T-helper 22 cell (primary cell): ENCODE data around the gene ABLIM2.

ENCODE experiments used
- DNase-seq: peaks from one replicate; pipeline ENCODE4 v3.0.0-alpha.2; 2020; ENCODE audit warnings: low read depth

ABLIM2 gene

DNA sequence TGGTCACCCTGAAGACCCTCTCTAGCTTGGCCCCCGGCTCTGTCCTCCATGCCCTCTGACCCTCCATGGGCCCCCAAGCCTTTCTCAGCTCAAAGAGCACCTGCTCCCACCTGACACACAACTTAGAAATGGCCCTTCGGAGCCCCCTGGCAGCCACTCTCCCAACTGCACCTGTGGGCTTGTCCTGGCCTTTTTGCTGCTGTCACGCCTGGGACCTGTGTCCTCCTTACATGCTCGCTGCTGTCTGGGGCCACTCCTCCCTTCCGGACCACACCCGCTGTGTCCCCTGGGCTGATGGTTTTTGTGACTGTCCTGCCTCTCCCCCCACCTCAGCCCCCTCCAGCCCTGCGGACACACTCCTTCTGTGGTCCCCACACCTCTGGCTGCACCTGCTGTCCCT lies 112.7 kb downstream of the ABLIM2 start:
- DNase-seq, result no peak

DNA sequence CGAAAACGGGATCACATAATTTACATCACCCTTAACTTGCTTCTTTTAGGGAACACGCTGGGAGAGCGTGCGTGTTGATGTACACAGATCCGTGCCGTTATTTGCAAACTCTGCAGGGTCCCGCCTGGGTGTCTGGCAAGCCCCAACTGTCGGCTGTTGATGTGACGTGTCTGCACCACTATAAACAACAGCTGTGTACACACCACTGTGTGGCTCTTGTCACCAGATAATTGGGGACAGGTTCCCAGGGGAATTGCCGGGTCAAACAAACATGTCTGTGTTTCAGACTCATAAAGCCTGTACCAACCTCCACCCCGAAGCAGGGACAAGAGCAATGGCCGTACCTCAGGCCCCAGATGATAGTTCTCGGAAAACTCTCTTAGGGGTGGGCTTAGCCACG lies 113.9 kb downstream of the ABLIM2 start:
- no peak for DNase-seq

DNA sequence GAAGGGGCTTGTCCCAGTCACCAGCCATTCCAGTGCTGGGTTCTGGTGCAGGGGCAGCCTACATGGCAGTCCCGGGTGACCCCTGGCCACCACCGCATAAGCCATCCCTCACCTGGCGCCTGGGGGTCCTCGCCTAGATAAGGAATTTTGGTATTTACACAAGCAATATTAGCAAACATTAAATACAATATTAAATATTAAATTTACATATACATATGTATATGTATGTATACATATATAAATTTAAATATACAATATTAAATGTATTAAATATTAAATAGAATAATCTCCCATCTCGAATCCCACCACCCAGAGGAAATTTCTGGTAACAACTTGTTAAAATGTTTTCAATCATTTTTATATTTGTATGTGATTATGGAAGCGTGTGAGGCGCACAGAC lies 114.4 kb downstream of the ABLIM2 start:
- DNase-seq, result no peak

DNA sequence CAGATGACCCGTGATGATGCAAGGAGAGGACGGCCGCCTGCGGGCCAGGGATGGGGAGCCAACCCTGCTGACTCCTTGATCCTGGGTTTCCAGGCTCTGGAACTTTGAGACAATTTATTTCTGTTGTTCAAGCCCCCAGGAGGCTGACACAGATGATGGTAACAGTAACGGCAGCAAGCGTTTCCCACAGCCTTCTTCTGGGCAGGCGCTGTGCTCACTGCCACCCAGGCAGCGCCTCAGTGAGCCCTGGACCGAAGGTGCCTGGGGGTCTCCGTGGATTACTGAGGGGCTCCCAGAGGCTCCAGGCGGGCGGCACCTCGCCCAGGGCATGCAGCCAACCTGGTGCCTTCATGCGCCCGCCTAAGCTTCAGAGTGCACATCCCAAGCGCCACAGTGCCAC lies 115.0 kb downstream of the ABLIM2 start:
- no peak for DNase-seq

DNA sequence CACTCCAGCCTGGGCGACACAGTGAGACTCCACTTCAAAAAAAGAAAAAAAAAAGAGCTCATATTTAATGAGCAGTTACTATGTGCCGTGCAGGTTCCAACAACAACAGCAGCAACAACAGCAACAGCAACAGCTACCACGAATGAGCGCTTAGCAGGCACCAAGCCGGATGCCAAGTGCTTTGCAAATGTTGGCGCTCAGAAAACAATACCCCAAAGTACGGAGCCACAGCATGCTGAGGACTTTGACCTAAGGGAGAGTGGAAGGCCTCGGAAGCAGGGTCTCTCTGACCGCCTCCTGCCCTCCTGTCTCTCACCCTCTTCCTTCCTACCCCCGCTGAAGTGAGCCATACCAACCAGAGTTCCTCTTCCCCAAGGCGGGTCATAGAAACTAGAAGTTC lies 116.7 kb downstream of the ABLIM2 start:
- no peak for DNase-seq

DNA sequence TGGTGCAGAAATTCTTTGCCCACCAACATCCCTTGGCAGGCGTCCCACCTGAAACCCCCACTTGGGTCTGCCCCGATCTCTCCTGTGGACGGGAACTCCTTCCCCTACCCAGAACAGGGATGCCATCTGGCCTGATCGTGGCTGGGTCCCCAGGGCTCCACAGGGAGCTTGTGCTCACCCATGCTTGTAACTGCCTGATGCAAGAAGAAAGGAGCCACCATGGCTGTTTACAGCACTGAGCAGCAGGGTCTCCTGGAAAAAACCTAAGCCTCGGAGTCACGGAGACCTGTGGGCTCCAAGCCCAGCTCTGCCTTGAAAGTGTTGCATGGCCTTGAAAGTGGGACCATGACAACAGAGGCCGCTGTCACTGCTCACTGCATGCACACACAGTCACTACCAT lies 117.4 kb downstream of the ABLIM2 start:
- DNase-seq, result no peak

DNA sequence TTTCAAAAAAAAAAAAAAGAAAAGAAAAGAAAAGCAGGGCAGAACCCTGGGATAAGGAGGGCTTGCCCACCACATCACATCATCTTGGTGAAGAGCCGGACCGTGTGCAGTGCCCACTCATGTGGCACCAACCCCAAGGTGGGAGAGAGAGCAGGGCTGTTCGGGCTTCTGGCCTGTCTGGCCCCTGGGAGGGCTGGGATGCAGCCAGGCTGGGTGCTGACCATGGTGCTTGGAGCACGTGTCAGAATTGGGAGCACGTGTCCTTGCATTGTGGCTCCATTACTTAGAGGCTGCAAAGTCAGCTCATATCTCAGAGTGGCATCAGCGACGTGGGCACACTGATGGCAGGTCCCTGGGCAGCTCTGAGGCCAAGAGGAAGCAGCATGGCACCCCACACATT lies 118.0 kb downstream of the ABLIM2 start:
- DNase-seq, result no peak

DNA sequence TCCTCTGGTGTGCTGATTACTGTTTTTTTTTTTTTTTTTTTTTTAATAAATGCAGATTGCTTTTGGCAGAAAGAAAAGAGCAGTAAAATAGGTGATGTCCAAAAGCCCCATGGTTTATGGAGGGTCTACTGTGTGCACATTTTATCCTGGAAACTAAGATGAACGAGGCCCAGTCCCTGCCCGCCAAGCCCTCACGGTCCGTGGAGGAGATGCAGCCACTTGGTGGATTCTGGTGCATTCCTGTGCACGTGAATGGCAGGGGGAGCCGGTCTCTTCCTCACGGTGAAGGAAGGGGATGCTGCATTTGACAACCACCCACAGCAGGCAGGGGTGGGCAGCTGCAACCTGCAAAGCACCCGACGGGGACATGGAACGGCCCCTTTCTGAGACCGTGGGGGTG lies 118.8 kb downstream of the ABLIM2 start:
- DNase-seq, result no peak

DNA sequence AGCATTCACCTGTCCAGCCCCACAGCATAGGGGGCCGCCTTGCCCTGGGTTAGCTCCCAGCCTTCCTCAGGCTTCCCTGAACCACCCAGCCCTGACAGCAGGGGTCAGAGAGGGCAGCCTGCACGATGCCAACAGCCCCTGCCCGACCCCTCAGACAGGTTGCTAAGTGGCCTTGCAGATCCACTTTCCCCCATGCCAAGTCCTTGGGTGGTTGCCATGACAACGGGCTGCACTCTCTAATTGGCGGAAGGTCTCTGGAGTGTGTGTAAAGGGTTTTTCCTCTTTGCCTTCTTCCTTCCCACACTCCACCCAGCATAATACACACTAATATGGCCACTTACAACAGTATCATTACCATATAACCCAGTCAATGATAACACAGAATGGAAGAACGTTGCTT lies 119.3 kb downstream of the ABLIM2 start:
- no peak for DNase-seq

DNA sequence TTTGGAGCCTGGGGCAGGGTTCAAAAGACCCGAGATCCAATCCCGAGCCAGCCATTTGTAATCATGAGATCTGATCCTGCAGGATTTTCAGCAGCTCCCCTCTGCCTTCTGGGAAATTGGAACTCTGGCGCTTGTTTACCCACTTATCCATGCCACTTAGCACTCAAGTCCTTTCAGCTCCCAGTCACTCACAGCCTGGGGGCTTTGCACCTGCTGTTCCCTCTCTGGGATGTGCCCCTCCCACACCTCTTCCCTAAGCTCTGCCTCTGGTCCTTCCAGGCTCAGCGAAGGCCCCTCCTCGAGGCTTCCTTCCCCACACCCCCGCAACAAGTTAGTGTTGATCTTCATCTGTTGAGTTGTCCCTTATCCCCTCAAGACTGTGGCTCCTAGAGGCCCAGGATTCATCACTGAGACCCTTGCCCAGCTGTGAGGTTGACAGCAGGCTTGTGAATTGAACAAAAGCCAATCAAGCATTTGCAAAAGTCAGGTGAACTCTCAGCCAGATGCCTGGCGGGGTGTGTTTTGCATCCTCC lies 119.8 kb downstream of the ABLIM2 start:
- DNase-seq, result no peak

DNA sequence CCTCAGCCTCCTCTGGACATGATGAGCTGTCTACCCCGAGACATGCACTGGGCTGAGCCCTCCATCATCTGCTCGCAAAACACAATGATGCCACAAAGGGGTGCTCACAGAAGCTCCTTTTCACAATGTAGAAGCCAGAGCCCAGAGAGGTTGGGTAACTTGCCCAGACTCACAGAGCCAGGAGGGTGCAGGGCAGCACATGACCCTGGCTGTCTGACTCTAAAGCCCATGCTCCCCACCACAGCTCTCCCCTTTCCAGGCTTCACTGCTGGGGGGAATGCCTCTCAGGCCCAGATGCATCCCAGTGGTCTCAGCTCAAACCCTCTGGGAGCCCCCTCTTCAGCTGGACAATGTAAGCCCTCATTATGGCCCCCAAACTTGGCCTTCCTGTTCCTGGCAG lies 120.5 kb downstream of the ABLIM2 start:
- no peak for DNase-seq

DNA sequence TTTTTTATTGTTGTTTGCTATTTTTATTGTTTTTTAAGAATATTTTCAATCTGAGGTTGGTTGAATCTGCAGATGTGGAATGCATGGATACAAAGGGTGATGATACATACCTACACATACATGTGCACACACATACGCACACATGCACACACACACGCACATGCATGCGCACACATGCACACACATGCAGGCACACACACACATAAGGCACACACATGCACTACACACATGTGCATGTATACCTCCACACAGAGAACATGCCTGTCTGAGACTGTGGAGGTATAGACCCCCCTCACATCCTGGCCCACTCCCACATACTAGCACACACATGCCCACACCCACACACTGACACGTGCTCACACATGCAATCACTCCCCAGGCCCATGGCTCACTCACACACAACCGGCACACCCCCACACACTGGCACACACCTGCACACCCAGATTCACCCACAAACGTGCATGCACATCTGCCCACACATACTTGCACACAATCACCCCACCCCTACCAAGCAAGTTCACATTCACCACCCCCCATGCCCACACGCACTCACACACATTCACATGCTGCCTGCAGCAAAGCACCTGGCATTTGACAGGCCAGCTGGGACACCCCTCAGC lies 121.4 kb downstream of the ABLIM2 start:
- no peak for DNase-seq

DNA sequence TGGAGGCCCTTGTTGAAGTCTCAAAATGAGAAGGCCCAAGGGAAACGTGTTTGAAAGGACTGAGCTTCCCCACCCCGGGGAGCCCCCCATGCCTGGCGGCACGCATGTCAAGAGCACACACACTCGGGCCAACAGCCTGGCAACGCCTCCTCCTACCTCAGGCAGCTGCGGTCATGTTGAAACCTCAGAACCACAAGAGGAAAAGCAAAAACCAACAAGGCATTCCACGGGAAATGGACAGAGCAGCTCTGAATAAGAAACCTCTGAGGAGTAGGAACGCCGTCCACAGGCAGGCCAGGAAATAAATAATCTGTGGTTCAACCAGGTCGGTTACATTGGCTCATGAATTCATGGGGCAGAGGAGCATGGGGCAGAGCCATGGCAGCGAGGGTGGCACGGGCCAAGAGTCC lies 123.2 kb downstream of the ABLIM2 start:
- DNase-seq, result no peak

DNA sequence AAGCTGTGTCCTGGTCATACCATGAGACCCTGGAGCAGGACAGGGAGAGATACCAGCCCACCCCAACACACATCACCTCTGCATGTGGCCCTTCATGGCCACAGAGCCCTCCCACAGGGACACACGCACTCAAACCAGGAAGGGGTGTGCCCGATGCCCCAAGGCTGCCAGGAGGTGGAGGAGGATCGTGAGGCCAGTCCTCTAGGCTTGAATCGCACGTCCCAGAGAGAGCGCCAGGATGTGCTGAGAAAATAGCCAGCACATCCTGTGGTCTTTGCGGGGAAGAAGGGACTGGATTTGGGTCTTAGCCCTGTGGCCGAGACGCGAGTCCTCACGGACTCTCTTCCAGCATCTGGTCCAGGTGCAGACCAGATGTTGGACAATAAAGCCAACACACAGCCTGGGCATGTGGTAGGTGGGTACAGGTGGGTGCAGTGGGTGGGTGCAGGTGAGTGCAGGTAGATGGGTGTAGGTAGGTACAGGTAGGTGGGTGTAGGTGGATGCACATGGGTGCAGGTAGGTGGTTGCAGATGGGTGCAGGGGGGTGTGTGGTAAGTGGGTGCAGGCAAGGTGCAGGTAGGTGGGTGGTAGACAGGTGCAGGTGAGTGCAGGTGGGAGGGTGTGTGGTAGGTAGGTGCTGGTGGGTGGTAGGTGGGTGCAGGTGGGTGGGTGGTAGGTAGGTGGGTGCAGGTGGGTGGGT lies 124.6 kb downstream of the ABLIM2 start:
- DNase-seq, result no peak

DNA sequence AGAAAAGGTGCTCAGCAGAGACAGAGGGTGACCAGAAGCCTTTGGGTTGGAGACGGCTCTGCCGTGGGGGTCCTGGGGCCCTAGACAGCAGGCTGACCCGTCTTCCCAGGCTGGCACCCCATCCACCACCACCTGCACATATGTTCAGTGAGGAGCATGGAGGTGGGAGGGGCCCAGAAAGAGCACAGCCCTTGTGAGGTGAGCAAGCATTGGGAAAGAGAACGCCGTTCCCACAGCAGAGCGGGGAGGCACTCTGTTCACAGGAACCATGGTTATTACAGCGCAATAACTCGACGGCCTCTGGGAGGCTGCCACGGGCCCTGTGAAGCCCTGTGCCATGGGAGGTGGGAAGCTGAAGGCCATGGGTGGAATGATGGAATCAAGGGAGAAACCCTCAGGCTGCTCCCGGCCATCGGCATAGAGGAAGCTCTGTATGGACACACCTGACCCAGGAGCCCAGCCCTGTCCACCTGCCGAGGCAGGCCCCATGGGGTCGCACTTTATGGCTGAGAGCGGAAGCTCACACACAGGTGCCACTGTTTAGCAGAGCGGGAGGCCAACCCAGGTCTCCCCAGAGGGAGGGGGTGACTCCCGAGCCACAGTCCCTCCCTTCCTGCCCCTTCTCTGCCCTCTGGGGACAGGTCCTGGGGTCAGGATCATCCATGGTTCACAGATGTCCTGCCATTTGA lies 125.4 kb downstream of the ABLIM2 start:
- DNase-seq, result no peak

DNA sequence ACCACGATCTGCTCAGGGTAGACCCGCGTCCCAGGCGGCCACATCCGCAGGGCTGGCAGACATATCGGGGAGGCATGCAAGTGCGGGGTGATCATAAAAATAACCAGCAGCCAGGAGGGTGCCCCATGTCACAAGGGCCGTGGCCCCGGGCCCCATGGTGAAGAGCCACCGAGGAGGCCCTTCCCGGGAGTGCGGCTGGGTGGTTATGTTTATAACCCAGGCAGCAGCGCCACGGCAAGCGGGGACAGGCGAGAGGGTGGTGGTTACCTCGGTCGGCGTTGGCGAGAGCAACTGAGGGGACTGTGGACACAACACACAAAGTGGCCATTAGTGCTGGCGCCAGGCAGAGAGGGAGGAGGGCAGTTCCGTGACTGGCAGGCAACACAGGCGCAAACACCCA lies 126.2 kb downstream of the ABLIM2 start:
- no peak for DNase-seq

DNA sequence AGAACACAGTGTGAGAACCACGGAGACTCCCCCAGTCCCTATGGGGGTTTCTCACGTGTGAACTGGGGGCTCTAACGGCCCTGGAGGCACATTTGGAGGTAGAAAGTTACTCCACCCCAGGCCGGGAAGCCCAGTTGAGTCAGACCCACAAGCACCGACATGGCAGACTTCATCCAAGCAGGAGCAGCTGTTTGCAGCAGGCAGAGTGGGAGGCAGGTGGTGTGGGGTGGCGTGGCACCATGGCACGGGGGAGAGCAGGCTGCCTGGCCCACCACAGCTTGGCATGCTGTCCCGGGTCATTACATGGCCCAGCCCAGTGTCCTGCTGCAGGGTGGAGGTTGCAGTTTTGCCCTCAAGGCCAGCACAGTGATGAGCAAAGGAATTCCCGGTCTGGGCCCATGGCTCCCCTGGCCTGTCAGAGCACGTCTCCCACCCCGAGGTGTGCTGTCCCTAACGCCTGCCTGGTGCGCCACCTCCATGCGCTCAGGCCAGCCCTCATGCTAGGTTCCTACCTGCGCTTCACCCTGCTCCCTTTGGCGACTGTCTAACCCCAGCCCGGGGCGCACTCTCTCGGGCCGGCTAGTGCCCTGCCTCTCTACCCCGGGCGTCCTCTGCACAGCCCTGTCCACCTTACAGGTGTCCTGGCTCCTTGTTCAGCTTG lies 128.4 kb downstream of the ABLIM2 start:
- DNase-seq, result no peak

DNA sequence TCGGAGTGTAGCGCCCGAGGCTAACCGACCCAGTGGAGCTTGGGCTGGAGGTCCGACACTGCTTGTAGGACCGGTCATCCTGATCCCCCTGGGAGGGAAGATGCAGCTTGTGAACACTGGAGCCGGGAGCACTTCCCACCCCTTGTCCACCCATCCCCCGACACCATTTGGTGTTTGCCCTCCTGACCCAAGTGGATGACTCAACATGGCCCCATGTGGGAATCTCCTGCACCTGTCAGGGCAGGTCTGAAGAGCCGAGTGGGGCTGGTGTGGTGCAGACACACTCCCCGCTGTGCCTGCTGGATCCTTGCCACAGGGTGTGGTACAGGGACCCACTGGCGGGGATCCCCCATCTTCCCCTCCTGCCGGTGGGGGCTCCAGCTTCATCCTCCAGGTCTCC lies 128.9 kb downstream of the ABLIM2 start:
- no peak for DNase-seq

DNA sequence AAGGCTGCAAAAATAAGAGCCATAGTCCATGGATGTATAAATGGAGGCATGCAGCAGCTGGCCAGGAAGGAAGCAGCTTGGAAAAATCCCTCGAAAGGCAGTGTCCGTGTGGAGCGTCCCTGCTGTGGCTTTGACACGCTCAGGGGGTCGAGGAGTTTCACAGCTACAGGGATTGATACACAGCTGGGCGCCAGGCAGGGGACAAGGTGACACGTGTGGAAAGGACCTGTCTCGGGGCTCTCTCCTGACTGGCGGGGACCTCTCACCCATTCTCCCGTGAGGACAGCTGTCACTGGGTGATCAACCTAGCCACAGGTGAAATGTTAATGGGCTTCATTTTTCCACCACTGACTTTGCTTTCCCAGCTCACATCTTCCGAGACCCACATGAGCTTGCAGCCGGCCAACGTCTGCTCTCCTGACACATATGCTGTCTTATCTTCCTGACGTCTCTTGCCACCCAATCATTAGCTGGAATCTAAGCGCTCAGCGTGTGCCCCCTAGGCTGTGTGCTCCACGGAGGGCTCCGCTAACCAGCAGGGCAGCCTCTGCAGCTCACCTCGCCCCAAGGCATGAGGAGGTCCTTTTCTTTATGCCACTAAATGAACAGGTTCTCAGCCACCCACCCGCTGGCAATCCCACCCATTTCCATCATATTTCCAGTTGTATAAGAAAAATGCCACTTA lies 129.6 kb downstream of the ABLIM2 start:
- no peak for DNase-seq

DNA sequence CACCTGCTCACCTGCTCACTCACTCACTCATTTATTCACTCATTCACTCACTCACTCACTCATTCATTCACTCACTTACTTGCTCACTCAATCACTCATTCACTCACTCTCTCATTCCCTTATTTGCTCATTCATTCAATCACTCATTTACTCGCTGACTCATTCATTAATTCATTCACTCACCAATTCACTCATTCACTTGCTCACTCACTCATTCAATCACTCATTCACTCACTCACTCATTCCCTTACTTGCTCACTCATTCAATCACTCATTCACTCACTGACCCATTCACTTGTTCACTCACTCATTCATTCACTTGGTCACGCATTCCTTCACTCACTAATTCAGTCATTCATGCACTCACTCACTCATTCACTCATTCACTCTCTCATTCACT lies 130.2 kb downstream of the ABLIM2 start:
- no peak for DNase-seq

DNA sequence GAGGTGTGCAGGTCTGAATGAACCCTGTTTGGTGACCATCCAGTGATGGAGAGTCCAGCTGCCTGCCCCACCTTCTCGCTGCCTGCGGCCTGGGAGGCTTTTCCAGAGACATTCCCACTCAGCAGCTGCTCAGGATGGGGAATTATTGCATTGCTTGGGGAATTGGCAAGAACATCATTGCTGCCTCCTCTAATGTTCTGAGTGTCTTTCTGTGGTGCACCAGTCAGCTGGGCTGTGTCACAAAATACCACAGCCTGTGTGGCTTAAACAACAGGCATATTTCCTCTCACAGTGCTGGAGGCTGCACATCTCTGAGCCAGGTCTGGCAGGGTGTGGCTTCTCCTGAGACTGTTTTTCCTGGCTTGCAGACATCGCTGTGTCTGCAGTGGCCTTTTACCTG lies 132.2 kb downstream of the ABLIM2 start:
- DNase-seq, result no peak

DNA sequence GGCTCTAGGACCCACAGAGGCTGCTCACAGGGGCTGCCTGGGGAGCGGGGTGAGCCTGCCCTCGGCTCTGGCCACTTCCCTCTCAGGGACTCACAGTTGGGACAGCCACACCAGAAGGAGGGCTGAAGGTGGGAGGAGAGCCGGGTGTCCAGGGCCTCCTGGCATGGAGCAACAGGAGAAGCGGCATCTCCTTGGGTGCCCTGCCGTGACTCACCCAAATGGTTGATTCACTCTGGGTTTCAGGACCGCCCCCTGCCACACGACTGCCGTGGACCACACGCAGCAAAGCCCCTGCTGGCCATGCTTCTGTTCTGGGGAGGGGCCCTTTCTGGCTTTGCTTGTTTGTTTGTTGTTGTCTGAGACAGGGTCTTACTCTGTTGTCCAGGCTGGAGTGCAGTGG lies 132.9 kb downstream of the ABLIM2 start:
- DNase-seq, result no peak
